HG03060 (cell line): ENCODE results near the gene SAFB.

ENCODE experiments used
- ATAC-seq: cut with Tn5 transposase; IDR thresholded peaks from one replicate; pipeline ENCODE4 v1.9.1; 2021; ENCODE audit warnings: low read depth, moderate number of reproducible peaks; ENCODE audit not compliant: unreplicated experiment

The SAFB gene

GRCh38 chr19:5624741-5625278 is 1.9 kb downstream of the SAFB start:
- ATAC-seq = no peak

- ATAC-seq = no peak
Measured at GRCh38 chr19:5625641-5626040, 2.8 kb downstream of the SAFB start.

- no peak for ATAC-seq
Measured at GRCh38 chr19:5627395-5627904, 4.6 kb downstream of the SAFB start.

- no peak for ATAC-seq
Measured at GRCh38 chr19:5628461-5628860, 5.6 kb downstream of the SAFB start.

GRCh38 chr19:5628919-5629481 is 6.1 kb downstream of the SAFB start:
- ATAC-seq = no peak

GRCh38 chr19:5631567-5632240 is 8.8 kb downstream of the SAFB start:
- no peak for ATAC-seq

- ATAC-seq = no peak
Measured at GRCh38 chr19:5632241-5632612, 9.3 kb downstream of the SAFB start.

GRCh38 chr19:5632657-5633056 is 9.8 kb downstream of the SAFB start:
- no peak for ATAC-seq

GRCh38 chr19:5635427-5635826 is 12.5 kb downstream of the SAFB start:
- no peak for ATAC-seq

GRCh38 chr19:5637971-5638370 is 15.1 kb downstream of the SAFB start:
- ATAC-seq = no peak

GRCh38 chr19:5641171-5641570 is 18.3 kb downstream of the SAFB start:
- ATAC-seq = no peak

- ATAC-seq = no peak
Measured at GRCh38 chr19:5642204-5642603, 19.3 kb downstream of the SAFB start.

- ATAC-seq = no peak
Measured at GRCh38 chr19:5643060-5643459, 20.2 kb downstream of the SAFB start.

GRCh38 chr19:5644037-5644436 is 21.2 kb downstream of the SAFB start:
- ATAC-seq = no peak

- ATAC-seq = no peak
Measured at GRCh38 chr19:5645409-5645808, 22.5 kb downstream of the SAFB start.

- ATAC-seq = no peak
Measured at GRCh38 chr19:5646703-5647102, 23.8 kb downstream of the SAFB start.

GRCh38 chr19:5648464-5648863 is 25.6 kb downstream of the SAFB start:
- no peak for ATAC-seq

GRCh38 chr19:5651361-5651760 is 28.5 kb downstream of the SAFB start:
- no peak for ATAC-seq

GRCh38 chr19:5652261-5652660 is 29.4 kb downstream of the SAFB start:
- no peak for ATAC-seq

GRCh38 chr19:5654931-5655330 is 32.0 kb downstream of the SAFB start:
- ATAC-seq = no peak

- ATAC-seq = no peak
Measured at GRCh38 chr19:5655412-5655811, 32.5 kb downstream of the SAFB start.

- ATAC-seq = no peak
Measured at GRCh38 chr19:5661483-5661882, 38.6 kb downstream of the SAFB start.
